CD4-positive, alpha-beta T cell (primary cell): Measurements from ENCODE around the gene GALNT18. TPM values are rescaled to one million over a fixed set of nuclear protein-coding genes. Genes with fewer than 3 reads are reported as not detected.
A peak's percentile ranks its signal among the peaks of the same experiment; 100 is the strongest.

ENCODE experiments used
- ATAC-seq: fragments of 200-7000 bp; cut with Tn5 transposase; one replicate; pipeline ENCODE4 v1.10.0; 2022; ENCODE audit warnings: mild to moderate bottlenecking; ENCODE audit not compliant: poor library complexity
- CTCF ChIA-PET: fragments of 350-600 bp; sonication (Branson Sonifier 250); formaldehyde crosslinking; loops from one replicate; lab custom pipeline; 2021; ENCODE audit warnings: antibody characterized with exemption, inconsistent platforms; lab: Charles Lee
- POLR2A ChIA-PET: fragments of 350-600 bp; sonication (Branson Sonifier 250); formaldehyde crosslinking; loops from one replicate; lab custom pipeline; 2021; ENCODE audit warnings: antibody characterized with exemption, inconsistent platforms; lab: Charles Lee
- DNase-seq, 14 experiments: peaks; one replicate each; pipeline ENCODE4 v3.0.0-alpha.2; 2013 to 2020; ENCODE audit warnings: mixed read lengths in 2 of 14
- H3K27ac ChIP-seq, 2 donors: one replicate each; pipeline versions ENCODE4 v1.5.1 to v1.7.0; 2013; ENCODE audit warnings: low read length in 2 of 2, low read depth in 1 of 2, mild to moderate bottlenecking in 1 of 2
- H3K27me3 ChIP-seq, 2 experiments: 1 replicate in 1 of 2; 2 replicates in 1 of 2; pipeline versions ENCODE4 v1.6.1 to v1.7.0; 2013; ENCODE audit warnings: low read length in 2 of 2, control low read depth in 1 of 2, mild to moderate bottlenecking in 1 of 2, moderate library complexity in 1 of 2; ENCODE audit not compliant: insufficient read depth in 2 of 2, control insufficient read depth in 1 of 2
- H3K36me3 ChIP-seq: one replicate; pipeline ENCODE4 v1.6.1; 2013; ENCODE audit warnings: low read length, control low read depth; ENCODE audit not compliant: insufficient read depth
- H3K4me1 ChIP-seq: one replicate; pipeline ENCODE4 v1.6.1; 2013; ENCODE audit warnings: low read length, control low read depth; ENCODE audit not compliant: insufficient read depth
- H3K4me3 ChIP-seq: one replicate; pipeline ENCODE4 v1.5.1; 2013; ENCODE audit warnings: mild to moderate bottlenecking, low read length, moderate library complexity
- H3K9me3 ChIP-seq, 2 experiments: 1 replicate in 1 of 2; 2 replicates in 1 of 2; pipeline versions ENCODE4 v1.6.1 to v1.7.0; 2013; ENCODE audit warnings: low read length in 2 of 2, mild to moderate bottlenecking in 2 of 2, control low read depth in 1 of 2, moderate library complexity in 1 of 2; ENCODE audit not compliant: control insufficient read depth in 1 of 2, insufficient read depth in 1 of 2
- H3K27ac Mint-ChIP-seq: one replicate; pipeline ENCODE4 v1.8.0; 2020; ENCODE audit warnings: mixed read lengths
- H3K27me3 Mint-ChIP-seq: one replicate; pipeline ENCODE4 v1.8.0; 2021; ENCODE audit warnings: mixed read lengths
- H3K36me3 Mint-ChIP-seq: one replicate; pipeline ENCODE4 v1.8.0; 2021; ENCODE audit warnings: low read depth, mixed read lengths
- H3K4me1 Mint-ChIP-seq: one replicate; pipeline ENCODE4 v1.8.0; 2021; ENCODE audit warnings: low read depth, mixed read lengths
- H3K4me3 Mint-ChIP-seq: one replicate; pipeline ENCODE4 v1.8.0; 2020; ENCODE audit warnings: mild to moderate bottlenecking, mixed read lengths
- H3K9me3 Mint-ChIP-seq: one replicate; pipeline ENCODE4 v1.8.0; 2020; ENCODE audit warnings: mixed read lengths
- CTCF ChIP-seq: fragments of 200-600 bp; IDR thresholded peaks from one replicate; pipeline ENCODE4 v1.8.0; 2022; ENCODE audit warnings: antibody characterized with exemption, mild to moderate bottlenecking
- intact Hi-C, 2 experiments: fragments of 100-400 bp; cut with DNase I in 1 of 2; cut with micrococcal nuclease in 1 of 2; formaldehyde crosslinking; loops; one replicate each; pipeline versions ENCODE4 v1.15.1 to v1.9.0; 2023 to 2025; cut with DNase I, micrococcal nuclease
- total RNA-seq, 174 experiments: library from RNA in 2 of 174; stranded (reverse) in 2 of 174; gene quantifications; one replicate each; pipeline ENCODE4 v1.2.3 and lab custom pipeline; 2021 to 2026

GALNT18 gene
- total RNA-seq, 2 experiments from 2014 or later = 0.08 TPM; not detected in 1

DNA sequence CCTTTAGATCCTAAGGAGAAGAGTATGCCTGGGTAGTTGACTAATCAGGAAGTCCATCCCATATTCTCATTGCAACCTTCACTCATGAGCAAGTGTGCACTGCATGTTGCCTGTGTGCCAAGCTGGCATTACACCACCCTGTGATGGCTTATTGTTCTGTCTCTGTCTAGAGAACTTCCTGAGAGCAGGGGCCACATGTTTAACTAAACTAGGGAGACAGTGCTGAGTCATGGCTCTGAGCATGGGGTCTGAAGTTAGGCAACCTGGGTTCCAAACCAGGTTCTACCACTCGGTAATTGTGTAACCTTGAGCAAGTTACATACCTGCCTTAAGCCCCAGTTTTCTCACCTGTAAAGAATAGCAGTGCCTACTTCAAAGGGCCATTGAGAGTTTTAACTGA, 308.4 kb downstream of the GALNT18 start:
- intact Hi-C loops = no loop called here
- no peaks in the 10 kb centered on the region for H3K9me3 ChIP-seq
- Mint-ChIP-seq H3K27me3 (no peaks in the 10 kb centered on the region), H3K4me1 (peaks cover 7% of the 10 kb centered on the region), H3K27ac (no peak overlapping the region), H3K9me3 (peaks cover 5% of the 10 kb centered on the region), H3K36me3 (no peaks in the 10 kb centered on the region), H3K4me3 (no peak overlapping the region)
- no peak overlapping the region for H3K4me3 ChIP-seq
- ATAC-seq (no peak), DNase-seq (no peak)
- H3K4me1 ChIP-seq = peaks cover 5% of the 10 kb centered on the region
- ChIA-PET POLR2A (no interaction called here), CTCF (interaction anchor here (1.9 kb wide), 1 partner anchor 9 kb away, joined by 4 read pairs; no protein-coding TSS in a partner anchor)
- H3K27ac ChIP-seq = no peak overlapping the region
- no peaks in the 10 kb centered on the region for H3K36me3 ChIP-seq
- TF ChIP-seq CTCF = no peak
- no peaks in the 10 kb centered on the region for H3K27me3 ChIP-seq

DNA sequence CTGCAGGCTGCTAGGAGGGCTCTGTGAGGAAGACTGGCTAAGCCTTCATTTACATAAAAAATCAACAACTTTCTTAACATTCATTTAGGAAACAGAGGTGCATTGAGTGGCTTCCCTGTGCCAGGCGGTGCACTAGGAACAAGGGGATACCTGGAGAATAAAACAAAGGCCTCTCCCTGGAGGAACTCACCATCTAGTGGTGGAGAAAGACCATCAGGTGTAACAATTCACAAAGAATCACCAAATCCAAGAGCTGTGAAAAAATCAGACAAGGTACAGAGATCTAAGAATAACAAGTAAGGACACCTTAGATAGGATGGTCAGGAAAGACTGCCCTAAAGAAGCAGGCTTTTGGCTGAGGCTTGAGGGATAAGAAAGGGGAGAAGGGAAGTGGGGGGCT, 309.1 kb downstream of the GALNT18 start:
- H3K36me3 ChIP-seq = no peaks in the 10 kb centered on the region
- H3K4me3 ChIP-seq = no peak overlapping the region
- no peak overlapping the region for H3K27ac ChIP-seq
- no peaks in the 10 kb centered on the region for H3K27me3 Mint-ChIP-seq
- H3K36me3 Mint-ChIP-seq = no peaks in the 10 kb centered on the region
- no peak overlapping the region for H3K27ac Mint-ChIP-seq
- TF ChIP-seq CTCF = no peak
- no peaks in the 10 kb centered on the region for H3K9me3 ChIP-seq
- H3K27me3 ChIP-seq = no peaks in the 10 kb centered on the region
- H3K4me1 ChIP-seq = peaks cover 5% of the 10 kb centered on the region
- H3K4me3 Mint-ChIP-seq = no peak overlapping the region
- POLR2A ChIA-PET = no interaction called here
- ATAC-seq (no peak), DNase-seq (no peak)
- peaks cover 5% of the 10 kb centered on the region for H3K9me3 Mint-ChIP-seq
- CTCF ChIA-PET = no interaction called here
- H3K4me1 Mint-ChIP-seq = peaks cover 7% of the 10 kb centered on the region
- intact Hi-C loops = no loop called here

DNA sequence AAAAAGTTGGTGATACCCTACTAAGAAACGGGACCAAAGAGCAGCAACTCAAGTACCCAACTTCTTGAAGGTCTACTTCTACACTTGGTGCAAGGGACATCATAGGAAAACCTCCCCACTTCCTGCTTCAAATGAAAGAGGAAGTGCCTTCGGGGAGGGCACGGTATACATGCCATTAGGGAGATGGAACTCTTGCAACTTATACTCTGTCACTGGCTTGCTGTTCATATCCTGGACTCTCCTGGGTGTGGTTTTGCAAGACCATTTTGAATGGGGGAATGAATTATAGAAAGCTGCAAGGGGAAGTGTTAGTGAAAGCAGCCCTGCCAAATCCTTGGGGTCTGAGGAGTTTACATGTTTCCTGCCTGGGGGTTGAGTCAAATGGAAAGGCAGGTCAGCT, 310.6 kb downstream of the GALNT18 start:
- no peak for TF ChIP-seq CTCF
- ATAC-seq (no peak), DNase-seq (peak in 3 of 14 experiments; percentile 6 to 22 (median 16))
- peaks cover 5% of the 10 kb centered on the region for H3K4me1 ChIP-seq
- H3K36me3 ChIP-seq = no peaks in the 10 kb centered on the region
- H3K4me3 ChIP-seq = no peak overlapping the region
- Mint-ChIP-seq H3K27ac (no peak overlapping the region), H3K4me1 (peaks cover 7% of the 10 kb centered on the region), H3K9me3 (peaks cover 5% of the 10 kb centered on the region), H3K36me3 (no peaks in the 10 kb centered on the region), H3K4me3 (no peak overlapping the region), H3K27me3 (no peaks in the 10 kb centered on the region)
- H3K9me3 ChIP-seq = no peaks in the 10 kb centered on the region
- ChIA-PET POLR2A (no interaction called here), CTCF (no interaction called here)
- intact Hi-C loops = no loop called here
- H3K27me3 ChIP-seq = no peaks in the 10 kb centered on the region
- no peak overlapping the region for H3K27ac ChIP-seq
